Measurements from ENCODE around the gene HOXC13.

The HOXC13 gene

GRCh38 chr12:53939141-53940108 lies 794 bp downstream of the HOXC13 start:
- no peak overlapping the region for H3K4me3 ChIP-seq (ENCODE audit: control insufficient read depth, low read depth, low read length)
- DNase-seq (ENCODE audit: low read depth), result peak; percentile 26
- TF ChIP-seq CTCF (conservative IDR thresholded peaks at IDR 0.05; ENCODE audit: control insufficient read depth, insufficient read depth, low read depth, low read length), result no peak

- no peak for DNase-seq (ENCODE audit: low read depth)
- TF ChIP-seq CTCF (conservative IDR thresholded peaks at IDR 0.05; ENCODE audit: control insufficient read depth, insufficient read depth, low read depth, low read length), result no peak
- no peak overlapping the region for H3K4me3 ChIP-seq (ENCODE audit: control insufficient read depth, low read depth, low read length)
Measured at GRCh38 chr12:53940443-53941014, 1.9 kb downstream of the HOXC13 start.

- H3K4me3 ChIP-seq (ENCODE audit: control insufficient read depth, low read depth, low read length), result no peak overlapping the region
- DNase-seq (ENCODE audit: low read depth), result no peak
- no peak for TF ChIP-seq CTCF (conservative IDR thresholded peaks at IDR 0.05; ENCODE audit: control insufficient read depth, insufficient read depth, low read depth, low read length)
Measured at GRCh38 chr12:53941187-53941586, 2.6 kb downstream of the HOXC13 start.

- DNase-seq (ENCODE audit: low read depth), result no peak
- no peak overlapping the region for H3K4me3 ChIP-seq (ENCODE audit: control insufficient read depth, low read depth, low read length)
- TF ChIP-seq CTCF (conservative IDR thresholded peaks at IDR 0.05; ENCODE audit: control insufficient read depth, insufficient read depth, low read depth, low read length), result no peak
Measured at GRCh38 chr12:53941750-53942149, 3.1 kb downstream of the HOXC13 start.

GRCh38 chr12:53942467-53942997 lies 3.9 kb downstream of the HOXC13 start:
- DNase-seq (ENCODE audit: low read depth), result no peak
- H3K4me3 ChIP-seq (ENCODE audit: control insufficient read depth, low read depth, low read length), result no peak overlapping the region
- TF ChIP-seq CTCF (conservative IDR thresholded peaks at IDR 0.05; ENCODE audit: control insufficient read depth, insufficient read depth, low read depth, low read length), result no peak

- DNase-seq (ENCODE audit: low read depth), result no peak
- no peak overlapping the region for H3K4me3 ChIP-seq (ENCODE audit: control insufficient read depth, low read depth, low read length)
- TF ChIP-seq CTCF (conservative IDR thresholded peaks at IDR 0.05; ENCODE audit: control insufficient read depth, insufficient read depth, low read depth, low read length), result no peak
Measured at GRCh38 chr12:53944209-53944608, 5.6 kb downstream of the HOXC13 start.
